Measurements from ENCODE around the gene ZFHX3. TPM values are rescaled to one million over a fixed set of nuclear protein-coding genes. Genes with fewer than 3 reads are reported as not detected.
A peak's percentile ranks its signal among the peaks of the same experiment; 100 is the strongest.

Gene ZFHX3
- total RNA-seq, 6 experiments from 2014 or later = 14.5 to 25.8 (median 15.8) TPM

GRCh38 chr16:73027685-73028111, 20.2 kb downstream of the ZFHX3 start:
- H3K27me3 Mint-ChIP-seq (ENCODE audit: insufficient read depth) = peaks cover 2% of the 10 kb centered on the region
- 0 out of 2 replicates have a peak, but pooled peaks cover 4% of the 10 kb centered on the region for H3K36me3 Mint-ChIP-seq (ENCODE audit: low read depth)

GRCh38 chr16:73026754-73027684, 20.9 kb downstream of the ZFHX3 start:
- Mint-ChIP-seq H3K9me3 (no peaks in the 10 kb centered on the region), H3K36me3 (ENCODE audit: low read depth) (peaks cover 4% of the 10 kb centered on the region; the same call in 1 of the 2 replicates), H3K27ac (no peak overlapping the region), H3K4me1 (ENCODE audit: low read depth) (peaks cover 57% of the 10 kb centered on the region), H3K4me3 (no peak overlapping the region), H3K27me3 (ENCODE audit: insufficient read depth) (peaks cover 2% of the 10 kb centered on the region)
- DNase-seq = no peak
- no peak for TF ChIP-seq CTCF (IDR thresholded peaks at IDR 0.05)

More at GRCh38 chr16:73027685-73028111, 20.2 kb downstream of the ZFHX3 start:
- TF ChIP-seq CTCF (IDR thresholded peaks at IDR 0.05) = no peak
- Mint-ChIP-seq H3K4me3 (no peak overlapping the region), H3K27ac (no peak overlapping the region), H3K9me3 (no peaks in the 10 kb centered on the region), H3K4me1 (ENCODE audit: low read depth) (peaks cover 57% of the 10 kb centered on the region)
- DNase-seq = no peak

- Mint-ChIP-seq H3K4me3 (no peak overlapping the region), H3K4me1 (ENCODE audit: low read depth) (peaks cover 53% of the 10 kb centered on the region), H3K36me3 (ENCODE audit: low read depth) (no peaks in the 10 kb centered on the region; the same call in 1 of the 2 replicates), H3K27ac (no peak overlapping the region), H3K9me3 (no peaks in the 10 kb centered on the region), H3K27me3 (ENCODE audit: insufficient read depth) (peaks cover 2% of the 10 kb centered on the region)
- DNase-seq = no peak
- no peak for TF ChIP-seq CTCF (IDR thresholded peaks at IDR 0.05)
Observed at GRCh38 chr16:73025856-73026210, 22.1 kb downstream of the ZFHX3 start.

- H3K4me3 Mint-ChIP-seq = no peak overlapping the region
- peaks cover 53% of the 10 kb centered on the region for H3K4me1 Mint-ChIP-seq (ENCODE audit: low read depth)
- H3K36me3 Mint-ChIP-seq (ENCODE audit: low read depth) = no peaks in the 10 kb centered on the region; the same call in 1 of the 2 replicates
- peaks cover 2% of the 10 kb centered on the region for H3K27me3 Mint-ChIP-seq (ENCODE audit: insufficient read depth)
- no peak for TF ChIP-seq CTCF (IDR thresholded peaks at IDR 0.05)
- H3K9me3 Mint-ChIP-seq = no peaks in the 10 kb centered on the region
- DNase-seq = no peak
- peak overlapping the region; percentile 64; the same call in 1 of the 2 replicates for H3K27ac Mint-ChIP-seq
Observed at GRCh38 chr16:73025151-73025855, 22.6 kb downstream of the ZFHX3 start.

GRCh38 chr16:73024571-73025105, 23.3 kb downstream of the ZFHX3 start:
- TF ChIP-seq CTCF (IDR thresholded peaks at IDR 0.05) = no peak
- DNase-seq = no peak
- no peaks in the 10 kb centered on the region for H3K9me3 Mint-ChIP-seq
- H3K4me3 Mint-ChIP-seq = no peak overlapping the region
- peaks cover 53% of the 10 kb centered on the region for H3K4me1 Mint-ChIP-seq (ENCODE audit: low read depth)
- no peaks in the 10 kb centered on the region; the same call in none of the 2 replicates for H3K36me3 Mint-ChIP-seq (ENCODE audit: low read depth)
- peaks cover 2% of the 10 kb centered on the region for H3K27me3 Mint-ChIP-seq (ENCODE audit: insufficient read depth)
- no peak overlapping the region for H3K27ac Mint-ChIP-seq

Data from HFFc6 (cell line).